MG63 (cell line): ENCODE data around the gene UCP2. TPM values are rescaled to one million over a fixed set of nuclear protein-coding genes. Genes with fewer than 3 reads are reported as not detected.

ENCODE experiments used
- DNase-seq: peaks from one replicate; pipeline ENCODE4 v3.0.0-alpha.2; 2020
- H3K27me3 ChIP-seq: fragments of 250-450 bp; sonication (Bioruptor Pico); 2 replicates; pipeline ENCODE4 v1.5.1; 2020; ENCODE audit warnings: mild to moderate bottlenecking, moderate library complexity
- H3K36me3 ChIP-seq: fragments of 250-450 bp; sonication (Bioruptor Pico); 2 replicates; pipeline ENCODE4 v1.5.1; 2020; ENCODE audit warnings: mild to moderate bottlenecking, moderate library complexity
- H3K4me3 ChIP-seq: fragments of 250-450 bp; sonication (Bioruptor Pico); 2 replicates; pipeline ENCODE4 v1.5.1; 2020; ENCODE audit warnings: mild to moderate bottlenecking, moderate library complexity
- H3K9me3 ChIP-seq: fragments of 250-450 bp; sonication (Bioruptor Pico); 2 replicates; pipeline ENCODE4 v1.5.1; 2020; ENCODE audit warnings: mild to moderate bottlenecking, moderate library complexity
- total RNA-seq: library from RNA; depleted of rRNA; stranded (reverse); fragments of >200 nt; shearing (Covaris generic); gene quantifications from 2 replicates; pipeline ENCODE4 v1.2.3, GENCODE V29; 2014; ENCODE audit warnings: low replicate concordance

Gene UCP2
- total RNA-seq, 1 experiment from 2014 or later, result 2.3 TPM

- DNase-seq, result no peak
- no peaks in the 10 kb centered on the region for H3K36me3 ChIP-seq
- H3K27me3 ChIP-seq, result no peaks in the 10 kb centered on the region
- H3K4me3 ChIP-seq, result no peak overlapping the region
- no peaks in the 10 kb centered on the region for H3K9me3 ChIP-seq
Observed at GRCh38 chr11:74012074-74012809, 29.6 kb upstream of the UCP2 start.

- H3K27me3 ChIP-seq, result no peaks in the 10 kb centered on the region
- no peaks in the 10 kb centered on the region for H3K9me3 ChIP-seq
- no peaks in the 10 kb centered on the region for H3K36me3 ChIP-seq
- no peak overlapping the region for H3K4me3 ChIP-seq
- no peak for DNase-seq
Observed at GRCh38 chr11:74011360-74012073, 28.9 kb upstream of the UCP2 start.

GRCh38 chr11:74010306-74011300 is 28.0 kb upstream of the UCP2 start:
- H3K9me3 ChIP-seq, result no peaks in the 10 kb centered on the region
- DNase-seq, result no peak

GRCh38 chr11:74009675-74010305 is 27.1 kb upstream of the UCP2 start:
- Histone ChIP-seq H3K9me3 (no peaks in the 10 kb centered on the region), H3K36me3 (no peaks in the 10 kb centered on the region), H3K27me3 (no peaks in the 10 kb centered on the region), H3K4me3 (no peak overlapping the region)
- no peak for DNase-seq

More at GRCh38 chr11:74010306-74011300, 28.0 kb upstream of the UCP2 start:
- Histone ChIP-seq H3K4me3 (no peak overlapping the region), H3K27me3 (no peaks in the 10 kb centered on the region), H3K36me3 (no peaks in the 10 kb centered on the region)

- Histone ChIP-seq H3K27me3 (no peaks in the 10 kb centered on the region), H3K9me3 (no peaks in the 10 kb centered on the region)
- DNase-seq, result no peak
Observed at GRCh38 chr11:74009230-74009547, 26.5 kb upstream of the UCP2 start.

GRCh38 chr11:74008373-74009229 is 26.0 kb upstream of the UCP2 start, which contains the start of gene UCP3:
Gene UCP3, minus strand, starts transcription at chr11:74009085. Its CDS starts 2,043 bp downstream, at chr11:74007042.
- no peak within 1 kb of the TSS for H3K4me3 ChIP-seq
- no peaks in the 10 kb centered on the region for H3K36me3 ChIP-seq
- DNase-seq, result no peak
- no peaks in the 10 kb centered on the region for H3K9me3 ChIP-seq
- no peaks in the 10 kb centered on the region for H3K27me3 ChIP-seq

More at GRCh38 chr11:74009230-74009547, 26.5 kb upstream of the UCP2 start:
- no peaks in the 10 kb centered on the region for H3K36me3 ChIP-seq
- H3K4me3 ChIP-seq, result no peak overlapping the region

- H3K9me3 ChIP-seq, result no peaks in the 10 kb centered on the region
- H3K27me3 ChIP-seq, result no peaks in the 10 kb centered on the region
- H3K4me3 ChIP-seq, result no peak overlapping the region
- no peaks in the 10 kb centered on the region for H3K36me3 ChIP-seq
- DNase-seq, result no peak
Observed at GRCh38 chr11:74007691-74008372, 25.2 kb upstream of the UCP2 start.

- no peak for DNase-seq
- Histone ChIP-seq H3K4me3 (no peak overlapping the region), H3K9me3 (no peaks in the 10 kb centered on the region), H3K27me3 (no peaks in the 10 kb centered on the region), H3K36me3 (no peaks in the 10 kb centered on the region)
Observed at GRCh38 chr11:74006743-74007304, 24.2 kb upstream of the UCP2 start.

GRCh38 chr11:74005721-74006517 is 23.3 kb upstream of the UCP2 start:
- DNase-seq, result no peak
- H3K27me3 ChIP-seq, result no peaks in the 10 kb centered on the region

GRCh38 chr11:74004759-74005615 is 22.3 kb upstream of the UCP2 start:
- Histone ChIP-seq H3K27me3 (no peaks in the 10 kb centered on the region), H3K4me3 (no peak overlapping the region), H3K9me3 (no peaks in the 10 kb centered on the region), H3K36me3 (no peaks in the 10 kb centered on the region)
- DNase-seq, result no peak

More at GRCh38 chr11:74005721-74006517, 23.3 kb upstream of the UCP2 start:
- Histone ChIP-seq H3K4me3 (no peak overlapping the region), H3K36me3 (no peaks in the 10 kb centered on the region), H3K9me3 (no peaks in the 10 kb centered on the region)

GRCh38 chr11:74004046-74004695 is 21.5 kb upstream of the UCP2 start:
- no peaks in the 10 kb centered on the region for H3K9me3 ChIP-seq
- H3K4me3 ChIP-seq, result no peak overlapping the region
- DNase-seq, result no peak
- no peaks in the 10 kb centered on the region for H3K36me3 ChIP-seq
- H3K27me3 ChIP-seq, result no peaks in the 10 kb centered on the region

GRCh38 chr11:74002832-74003231 is 20.2 kb upstream of the UCP2 start:
- no peak for DNase-seq
- Histone ChIP-seq H3K36me3 (no peaks in the 10 kb centered on the region), H3K4me3 (no peak overlapping the region), H3K9me3 (no peaks in the 10 kb centered on the region), H3K27me3 (no peaks in the 10 kb centered on the region)

GRCh38 chr11:74001822-74002286 is 19.2 kb upstream of the UCP2 start:
- no peaks in the 10 kb centered on the region for H3K27me3 ChIP-seq
- no peak overlapping the region for H3K4me3 ChIP-seq
- no peak for DNase-seq
- H3K9me3 ChIP-seq, result no peaks in the 10 kb centered on the region
- H3K36me3 ChIP-seq, result no peaks in the 10 kb centered on the region
